Ishikawa (cell line): ENCODE results near the gene SETD7.

Source experiments
- CEBPB ChIP-seq: IDR thresholded peaks from 2 replicates; pipeline ENCODE4 v1.6.1; 2012
- CREB1 ChIP-seq: IDR thresholded peaks from 2 replicates; pipeline ENCODE4 v1.6.1; 2012; ENCODE audit warnings: low read depth
- EGR1 ChIP-seq: IDR thresholded peaks from 2 replicates; pipeline ENCODE4 v1.6.1; 2012
- EP300 ChIP-seq: IDR thresholded peaks from 2 replicates; pipeline ENCODE4 v1.6.1; 2012; ENCODE audit warnings: borderline replicate concordance
- FOXM1 ChIP-seq: IDR thresholded peaks from 2 replicates; pipeline ENCODE4 v1.6.1; 2012; ENCODE audit warnings: low read depth, borderline replicate concordance
- MAX ChIP-seq: IDR thresholded peaks from 2 replicates; pipeline ENCODE4 v1.6.1; 2012
- NFIC ChIP-seq: IDR thresholded peaks from 2 replicates; pipeline ENCODE4 v1.6.1; 2012
- RAD21 ChIP-seq: IDR thresholded peaks from 2 replicates; pipeline ENCODE4 v1.6.1; 2012; ENCODE audit warnings: low read depth
- REST ChIP-seq: IDR thresholded peaks from 2 replicates; pipeline ENCODE4 v1.6.1; 2012; ENCODE audit warnings: low read depth, mild to moderate bottlenecking
- TAF1 ChIP-seq: IDR thresholded peaks from 2 replicates; pipeline ENCODE4 v1.6.1; 2012; ENCODE audit warnings: low read depth, mild to moderate bottlenecking
- TCF12 ChIP-seq: IDR thresholded peaks from 2 replicates; pipeline ENCODE4 v1.6.1; 2012; ENCODE audit warnings: low read depth
- TEAD4 ChIP-seq: IDR thresholded peaks from 2 replicates; pipeline ENCODE4 v1.6.1; 2012
- USF1 ChIP-seq: IDR thresholded peaks from 2 replicates; pipeline ENCODE4 v1.6.1; 2012
- YY1 ChIP-seq: IDR thresholded peaks from 2 replicates; pipeline ENCODE4 v1.6.1; 2012; ENCODE audit warnings: low read depth
- ZBTB7A ChIP-seq: IDR thresholded peaks from 2 replicates; pipeline ENCODE4 v1.6.1; 2012; ENCODE audit warnings: low read depth

The SETD7 gene

GRCh38 chr4:139470997-139471665 is 84.9 kb downstream of the SETD7 start:
- TF ChIP-seq TAF1, result no peak
- no peak for TF ChIP-seq RAD21

GRCh38 chr4:139470295-139470694 is 85.7 kb downstream of the SETD7 start:
- TF ChIP-seq RAD21 (no peak), TCF12 (no peak), YY1 (no peak), FOXM1 (no peak), NFIC (no peak), TEAD4 (no peak), USF1 (no peak), ZBTB7A (no peak), EGR1 (no peak), REST (no peak), CREB1 (no peak), TAF1 (no peak), MAX (no peak)

- TF ChIP-seq CREB1 (no peak), USF1 (no peak), ZBTB7A (no peak), TEAD4 (no peak)
Observed at GRCh38 chr4:139469869-139470268, 86.2 kb downstream of the SETD7 start.

GRCh38 chr4:139469216-139469615 is 86.8 kb downstream of the SETD7 start:
- no peak for TF ChIP-seq MAX
- TF ChIP-seq ZBTB7A, result no peak
- no peak for TF ChIP-seq CEBPB
- no peak for TF ChIP-seq TEAD4
- TF ChIP-seq YY1, result no peak
- no peak for TF ChIP-seq FOXM1
- no peak for TF ChIP-seq NFIC
- no peak for TF ChIP-seq USF1
- TF ChIP-seq TCF12, result no peak
- TF ChIP-seq REST, result no peak
- no peak for TF ChIP-seq EP300
- no peak for TF ChIP-seq EGR1
- TF ChIP-seq TAF1, result no peak

- no peak for TF ChIP-seq TEAD4
Observed at GRCh38 chr4:139465922-139466321, 90.1 kb downstream of the SETD7 start.

- TF ChIP-seq FOXM1, result no peak
- peak; percentile 89 for TF ChIP-seq USF1
- TF ChIP-seq ZBTB7A, result no peak
- TF ChIP-seq REST, result no peak
Observed at GRCh38 chr4:139461022-139461628, 94.9 kb downstream of the SETD7 start.
